ENCODE results near the gene MAP4K5.

Gene MAP4K5

GRCh38 chr14:50399251-50400032 is 132.9 kb downstream of the MAP4K5 start:
- no peak for ATAC-seq
- no peak for DNase-seq

DNA sequence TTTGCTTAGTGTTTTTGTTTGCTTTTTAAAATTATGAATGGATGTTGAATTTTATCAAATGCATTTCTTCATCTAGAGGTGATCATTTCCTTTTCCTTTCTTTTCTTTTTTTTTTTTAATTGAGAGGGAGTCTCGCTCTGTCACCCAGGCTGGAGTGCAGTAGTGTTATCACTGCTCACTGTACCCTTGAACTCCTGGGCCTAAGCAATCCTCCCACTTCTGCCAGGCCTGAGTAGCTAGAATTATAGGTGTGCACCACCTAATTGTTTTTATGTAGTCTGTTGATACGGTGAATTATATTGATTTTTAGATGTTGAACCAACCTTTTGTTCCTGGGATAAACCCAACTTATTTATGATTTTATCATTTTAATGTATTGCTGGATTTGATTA is 134.2 kb downstream of the MAP4K5 start:
- no peak for DNase-seq
- no peak for ATAC-seq

- no peak for ATAC-seq
- DNase-seq = peak; percentile 6
These were observed 134.8 kb downstream of the MAP4K5 start for GRCh38 chr14:50397390-50398188.

- DNase-seq = peak; percentile 65
- ATAC-seq = peak; percentile 76
These were observed 135.6 kb downstream of the MAP4K5 start, which contains the start of gene CDKL1 for GRCh38 chr14:50396631-50397389. CDKL1 (minus strand) TSS chr14:50396881; CDS start chr14:50395868, 1,013 bp downstream.

GRCh38 chr14:50395448-50395847 is 136.9 kb downstream of the MAP4K5 start:
- ATAC-seq (no peak), DNase-seq (no peak)

DNA sequence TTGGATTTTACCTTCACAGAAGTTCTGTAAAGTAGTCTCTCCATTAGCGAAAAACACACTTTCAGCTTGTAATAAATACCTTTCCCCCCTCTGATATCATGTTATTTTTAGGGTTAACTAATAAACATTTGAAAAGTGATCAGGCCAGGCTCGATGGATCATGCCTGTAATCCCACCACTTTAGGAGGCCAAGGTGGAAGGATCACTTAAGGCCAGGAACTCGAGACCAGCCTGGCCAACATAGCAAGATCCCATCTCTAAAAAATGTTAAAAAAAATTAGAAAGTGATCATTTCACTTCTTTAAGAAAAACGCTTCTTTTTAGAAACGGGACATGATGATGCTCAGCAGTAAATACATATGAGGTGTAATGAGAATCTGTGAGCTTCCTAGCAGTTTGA is 137.7 kb downstream of the MAP4K5 start:
- ATAC-seq = no peak

GRCh38 chr14:50389668-50390441 is 142.5 kb downstream of the MAP4K5 start:
- no peak for DNase-seq
- no peak for ATAC-seq

More for the DNA sequence above, 137.7 kb downstream of the MAP4K5 start:
- DNase-seq = no peak

GRCh38 chr14:50388256-50388931 is 144.0 kb downstream of the MAP4K5 start:
- DNase-seq = no peak
- ATAC-seq = no peak

DNA sequence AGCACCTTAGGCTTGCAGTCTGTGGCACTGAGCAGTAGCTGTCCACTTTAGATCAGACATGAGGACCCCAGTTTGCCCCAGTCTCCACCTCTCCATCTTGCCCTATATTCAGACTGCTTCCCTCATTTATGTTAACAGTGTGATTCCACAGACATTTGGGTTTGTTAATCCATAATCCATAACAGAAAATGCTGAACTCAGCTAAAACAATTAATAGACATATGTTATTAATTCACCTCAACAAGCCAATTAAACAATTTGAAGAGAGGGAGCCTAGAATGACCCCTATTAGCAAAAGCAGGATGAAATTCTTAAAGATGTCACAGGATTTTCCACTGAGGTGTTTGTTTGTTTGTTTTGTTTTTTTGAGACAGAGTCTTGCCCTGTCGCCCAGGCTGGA is 144.8 kb downstream of the MAP4K5 start:
- ATAC-seq (no peak), DNase-seq (no peak)

DNA sequence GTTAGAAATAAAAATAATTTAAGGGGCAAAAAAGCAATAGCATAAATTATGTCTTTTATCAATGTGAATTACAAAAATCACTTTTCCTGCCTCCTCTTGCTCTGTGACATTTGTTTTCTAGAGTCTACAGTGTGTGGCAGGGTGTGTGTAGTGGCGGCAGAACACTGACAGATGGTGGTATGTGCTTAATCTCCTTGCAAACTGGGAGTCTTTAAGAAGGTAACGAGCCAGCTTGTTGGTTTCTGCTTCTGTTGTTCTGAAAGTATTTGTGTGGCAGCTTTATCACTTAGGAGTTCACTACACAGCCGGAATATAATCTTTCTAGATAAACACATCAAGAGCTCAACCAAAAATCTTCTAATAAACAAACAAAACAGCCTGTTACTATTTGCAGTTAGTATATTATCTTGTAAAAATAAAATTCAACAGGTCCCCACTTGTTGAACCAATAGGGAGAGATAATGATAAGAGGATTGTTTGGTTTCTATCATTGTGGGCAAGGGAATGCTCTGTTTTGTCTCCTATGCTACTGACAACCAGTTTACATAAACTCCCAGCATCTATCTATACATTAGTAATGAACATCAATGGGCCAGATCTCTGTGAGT is 148.6 kb downstream of the MAP4K5 start:
- ATAC-seq = no peak
- DNase-seq = no peak

GRCh38 chr14:50381823-50382287 is 150.5 kb downstream of the MAP4K5 start:
- ATAC-seq (no peak), DNase-seq (no peak)

GRCh38 chr14:50381008-50381407 is 151.4 kb downstream of the MAP4K5 start:
- no peak for ATAC-seq
- DNase-seq = no peak

GRCh38 chr14:50380455-50380854 is 151.9 kb downstream of the MAP4K5 start:
- no peak for DNase-seq
- no peak for ATAC-seq

GRCh38 chr14:50379563-50379962 is 152.8 kb downstream of the MAP4K5 start:
- no peak for DNase-seq
- ATAC-seq = no peak

DNA sequence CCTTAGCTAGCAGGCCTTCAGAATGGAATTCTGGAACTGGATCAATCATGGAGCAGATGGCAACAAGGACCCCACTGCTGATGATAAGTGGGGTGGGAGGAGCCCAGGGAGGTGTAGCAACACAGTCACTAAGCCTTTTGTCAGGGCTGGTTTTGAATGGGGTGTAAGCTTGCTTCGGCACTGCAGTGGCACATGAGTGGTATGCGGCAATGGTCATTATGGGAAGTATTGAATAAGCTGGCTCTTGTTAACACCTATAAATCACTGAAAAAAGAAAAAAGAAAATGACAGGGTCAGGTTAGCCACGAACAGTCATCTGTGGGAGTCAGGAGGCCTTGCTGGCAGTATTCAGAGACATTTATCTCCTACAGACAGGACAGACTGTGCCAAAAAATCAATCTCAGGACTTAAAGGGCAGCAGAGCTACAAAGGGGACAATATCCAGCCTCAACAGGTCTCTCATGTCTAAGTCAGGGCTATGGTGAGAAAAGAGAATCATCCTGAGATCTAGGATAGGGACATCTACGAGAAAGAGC is 154.8 kb downstream of the MAP4K5 start:
- no peak for ATAC-seq
- DNase-seq = no peak

- ATAC-seq (no peak), DNase-seq (no peak)
These were observed 156.6 kb downstream of the MAP4K5 start for GRCh38 chr14:50375760-50376159.

DNA sequence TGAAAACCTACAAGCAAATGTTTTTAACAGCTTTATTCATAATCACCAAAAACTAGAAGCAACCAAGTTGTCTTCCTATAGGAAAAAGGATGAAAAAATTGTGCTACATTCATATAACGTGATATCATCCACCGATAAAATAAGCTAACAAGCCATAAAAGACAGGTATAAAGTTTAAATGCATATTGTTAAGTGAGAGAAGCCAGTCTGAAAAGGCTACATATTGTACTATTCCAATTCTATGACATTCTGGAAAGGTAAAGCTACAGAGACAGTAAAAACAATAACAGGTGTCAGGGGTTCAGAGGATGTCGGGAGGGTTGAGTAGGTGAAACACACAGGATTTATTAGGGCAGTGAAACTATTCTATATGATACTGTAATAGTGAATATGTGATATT is 158.4 kb downstream of the MAP4K5 start:
- DNase-seq (no peak), ATAC-seq (no peak)

DNA sequence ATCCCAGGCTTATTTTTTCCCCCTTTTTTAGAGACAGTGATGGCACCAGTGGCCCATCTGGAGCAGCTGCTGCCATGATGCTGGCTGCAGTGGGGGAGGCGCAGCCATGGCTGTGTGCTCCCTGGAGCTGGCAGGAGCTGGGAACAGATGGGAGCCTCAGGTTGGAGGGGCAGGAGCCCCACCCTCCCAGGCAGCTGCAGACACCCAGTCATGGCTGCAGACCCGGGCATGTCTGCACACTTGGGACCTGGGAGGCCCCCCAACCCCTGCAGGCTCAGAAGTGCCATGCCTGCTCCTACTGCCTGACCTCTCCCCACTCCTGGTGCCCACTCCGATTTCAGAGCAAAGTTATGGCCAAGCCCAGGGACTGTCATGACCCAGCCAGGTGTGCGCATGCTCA is 160.8 kb downstream of the MAP4K5 start:
- DNase-seq (no peak), ATAC-seq (no peak)
